ENCODE results near the gene ELL.

ELL gene

DNA sequence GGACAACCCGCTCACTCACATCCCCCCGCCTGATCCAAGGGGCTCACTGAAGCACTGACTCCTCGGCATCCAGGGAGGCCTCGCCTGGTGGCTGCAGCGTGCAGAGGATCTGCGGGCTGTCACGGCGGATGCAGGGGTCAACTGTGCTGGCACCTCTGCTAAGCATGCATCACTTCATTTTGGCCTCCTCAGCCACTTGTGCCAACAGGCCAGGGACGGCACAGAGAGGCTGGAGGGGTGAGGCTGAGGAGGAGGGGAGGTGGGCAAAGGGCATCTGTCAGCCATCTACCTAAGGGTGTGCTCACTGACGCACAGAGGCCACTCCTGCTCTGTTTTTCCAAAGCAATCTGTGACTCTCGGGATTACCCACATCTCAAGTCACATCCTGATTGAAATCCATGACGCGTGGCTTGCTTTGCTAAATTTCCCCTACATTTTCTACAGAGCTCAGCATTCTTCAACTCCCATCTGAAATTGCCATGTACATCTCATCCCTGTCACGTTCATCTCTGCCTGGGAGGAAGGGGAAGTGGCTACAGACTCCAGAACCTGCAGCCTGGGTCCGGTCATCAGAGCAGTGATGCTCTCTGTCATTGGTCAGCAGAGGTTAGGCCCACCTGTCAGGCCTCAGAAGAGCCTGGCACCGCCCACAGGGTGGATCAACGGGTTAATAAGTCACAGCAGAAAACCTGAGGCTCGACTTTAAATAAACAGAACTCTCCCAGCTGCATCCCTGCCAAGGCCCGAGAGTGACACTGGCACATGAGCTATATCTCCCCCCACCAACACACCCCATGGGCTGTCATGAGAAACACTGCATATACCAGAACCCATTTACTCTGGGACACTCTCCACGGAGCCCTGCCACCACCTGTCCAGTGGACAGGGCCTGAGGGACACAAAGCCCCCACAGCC, 17.6 kb downstream of the ELL start:
- no peak for DNase-seq

DNA sequence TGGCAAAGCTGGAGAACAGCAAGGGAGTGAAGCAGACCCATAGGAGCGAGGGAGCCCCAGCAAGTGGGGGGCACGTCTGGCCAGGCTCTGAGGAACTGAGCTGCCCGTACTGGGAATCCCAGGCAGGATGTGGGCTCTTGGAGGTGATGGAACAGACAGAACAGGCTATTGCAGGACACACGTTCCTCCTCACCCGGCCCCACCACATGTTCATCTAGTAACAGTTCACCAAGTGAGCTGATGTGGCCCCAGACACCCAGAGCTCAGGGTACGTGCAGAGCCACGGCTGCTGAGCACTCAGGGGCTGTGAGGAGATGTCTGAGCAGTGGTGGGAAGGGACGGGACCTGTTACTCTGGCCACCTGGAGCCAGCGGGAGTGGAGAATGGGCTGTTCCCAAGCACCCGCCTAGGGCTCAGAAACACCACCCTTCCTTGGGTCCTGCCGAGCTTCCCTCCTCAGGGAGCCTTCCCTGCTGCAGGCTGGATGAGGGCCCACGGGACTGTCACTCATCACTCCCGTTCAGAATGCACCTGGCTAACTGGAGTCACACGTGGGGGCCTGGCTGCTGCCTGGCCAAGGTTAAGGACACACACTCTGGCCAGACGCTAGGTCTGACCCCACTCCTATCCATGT, 18.4 kb downstream of the ELL start:
- no peak for DNase-seq

DNA sequence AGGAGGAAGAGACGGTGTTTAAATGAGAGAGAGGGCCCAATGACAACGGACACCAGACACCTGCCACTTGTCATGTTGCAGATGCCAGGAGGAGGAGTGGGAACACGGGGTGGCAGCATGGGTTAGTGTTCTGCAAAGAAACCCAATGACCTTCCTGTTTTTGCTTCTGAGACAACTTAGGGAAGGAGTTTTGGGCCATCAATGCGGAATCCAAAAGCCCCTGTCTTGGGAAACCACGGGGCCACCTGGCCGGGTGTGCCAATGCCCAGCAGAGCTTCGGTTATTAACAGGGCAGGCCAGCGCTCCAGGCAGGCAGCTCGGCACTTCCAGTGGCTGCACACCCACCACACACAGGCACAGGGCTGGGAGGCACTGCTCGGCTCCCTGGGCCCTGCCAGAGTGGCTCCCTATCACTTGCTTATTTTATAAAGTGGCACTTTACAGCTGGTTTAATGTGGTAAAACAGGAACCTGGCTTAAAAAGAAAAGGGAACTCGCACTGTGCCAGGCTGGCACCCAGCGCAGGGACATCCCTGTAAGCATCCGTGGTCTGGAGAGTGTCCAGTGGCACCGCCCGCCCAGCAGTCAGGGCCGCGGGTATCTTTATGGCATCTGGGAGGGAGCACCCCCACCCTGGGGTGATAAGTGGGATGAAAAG, 19.1 kb downstream of the ELL start:
- no peak for DNase-seq

DNA sequence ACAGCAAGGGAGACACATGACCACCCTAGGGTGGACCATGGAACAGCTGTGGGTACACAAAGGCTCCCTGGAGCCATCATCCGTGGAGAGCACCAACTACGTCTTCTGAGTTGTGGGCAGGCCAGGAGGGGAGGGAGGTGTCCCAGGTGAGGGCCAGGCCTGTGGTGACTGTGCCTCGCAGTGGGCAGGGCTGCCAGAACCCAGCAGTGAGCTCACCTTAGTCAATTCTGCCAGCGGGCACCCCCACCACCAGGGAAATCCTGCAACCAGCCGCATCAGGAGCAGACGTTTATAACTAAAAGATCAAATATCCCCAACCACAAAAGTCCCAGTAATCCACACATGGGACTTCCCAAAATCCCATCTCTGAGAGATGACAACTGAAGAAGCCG, 19.6 kb downstream of the ELL start:
- no peak for DNase-seq

DNA sequence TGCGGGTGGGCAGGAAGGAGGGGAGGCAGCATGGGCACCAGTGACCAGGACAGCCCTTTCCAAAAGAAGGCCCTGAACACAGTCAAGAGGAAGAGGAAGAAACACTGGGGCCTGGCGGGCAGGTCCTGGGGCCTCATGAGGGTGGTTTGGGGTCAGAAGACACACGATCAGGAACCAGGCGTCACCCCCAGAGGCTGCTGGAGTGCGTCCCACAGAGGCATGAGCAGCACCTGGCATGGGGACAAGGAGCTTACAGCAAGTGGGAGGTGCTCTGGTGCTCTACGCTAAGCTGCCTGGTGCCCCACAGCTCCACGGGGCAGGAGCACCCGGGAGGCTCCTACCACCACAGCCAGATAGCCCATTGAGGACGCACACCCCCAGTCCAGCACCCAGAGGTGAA, 20.0 kb downstream of the ELL start:
- DNase-seq = no peak

DNA sequence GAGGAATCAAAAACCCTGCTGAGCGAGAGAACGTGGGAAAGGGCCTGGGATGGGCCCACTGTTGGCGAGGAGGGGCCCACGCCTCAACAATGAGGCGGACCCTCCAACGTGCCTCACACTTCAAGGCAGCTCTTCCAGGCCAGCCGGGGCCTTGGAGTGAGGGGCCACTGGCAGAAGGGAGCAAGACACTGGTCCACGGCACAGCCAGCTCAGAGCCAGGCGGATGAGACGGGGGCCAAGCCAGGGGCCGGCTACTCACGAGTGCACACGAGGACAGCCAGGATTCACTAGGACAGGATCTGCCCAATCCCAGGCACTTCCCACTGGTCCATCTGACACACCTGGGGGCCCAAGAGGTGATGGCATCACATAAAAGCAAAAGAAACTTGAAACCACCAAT, 20.5 kb downstream of the ELL start:
- DNase-seq = no peak

DNA sequence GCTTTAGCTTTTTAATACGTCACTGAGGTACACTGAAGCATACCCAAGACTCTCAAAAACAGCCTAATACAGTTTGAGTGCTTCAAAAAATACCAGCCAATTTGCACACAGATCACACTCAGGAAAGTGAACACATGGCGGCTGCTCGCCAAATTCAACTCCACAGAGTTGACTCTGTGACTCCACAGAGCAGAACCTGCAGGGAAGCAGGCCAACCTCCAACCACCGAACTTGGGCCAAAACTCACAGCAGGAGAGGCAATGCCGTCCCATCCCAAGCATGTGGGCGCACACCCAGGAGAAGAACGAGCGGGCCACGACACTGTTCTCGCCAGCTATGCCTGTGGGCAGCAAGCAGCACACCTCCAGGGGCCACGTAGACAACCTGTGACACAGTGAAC, 21.1 kb downstream of the ELL start:
- no peak for DNase-seq

DNA sequence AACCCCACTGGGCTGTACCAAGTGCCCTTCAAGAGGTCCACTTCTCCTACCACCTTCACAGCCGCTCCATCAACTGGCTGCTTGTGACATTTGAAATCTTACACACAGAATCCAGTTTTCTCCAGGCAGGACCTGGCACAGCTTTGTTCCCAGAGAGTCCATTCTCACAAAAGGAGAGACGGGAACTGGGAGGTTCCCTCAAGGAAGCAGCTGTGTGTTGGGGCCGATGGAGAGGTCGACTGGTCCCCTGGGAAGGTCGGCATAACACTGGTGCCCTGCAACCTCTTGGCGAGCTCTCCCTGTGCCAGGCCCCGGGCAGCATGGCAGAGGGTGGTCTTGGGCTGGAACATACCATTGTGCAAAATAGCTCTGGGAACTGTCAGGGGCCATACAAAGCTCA, 21.5 kb downstream of the ELL start:
- no peak for DNase-seq

DNA sequence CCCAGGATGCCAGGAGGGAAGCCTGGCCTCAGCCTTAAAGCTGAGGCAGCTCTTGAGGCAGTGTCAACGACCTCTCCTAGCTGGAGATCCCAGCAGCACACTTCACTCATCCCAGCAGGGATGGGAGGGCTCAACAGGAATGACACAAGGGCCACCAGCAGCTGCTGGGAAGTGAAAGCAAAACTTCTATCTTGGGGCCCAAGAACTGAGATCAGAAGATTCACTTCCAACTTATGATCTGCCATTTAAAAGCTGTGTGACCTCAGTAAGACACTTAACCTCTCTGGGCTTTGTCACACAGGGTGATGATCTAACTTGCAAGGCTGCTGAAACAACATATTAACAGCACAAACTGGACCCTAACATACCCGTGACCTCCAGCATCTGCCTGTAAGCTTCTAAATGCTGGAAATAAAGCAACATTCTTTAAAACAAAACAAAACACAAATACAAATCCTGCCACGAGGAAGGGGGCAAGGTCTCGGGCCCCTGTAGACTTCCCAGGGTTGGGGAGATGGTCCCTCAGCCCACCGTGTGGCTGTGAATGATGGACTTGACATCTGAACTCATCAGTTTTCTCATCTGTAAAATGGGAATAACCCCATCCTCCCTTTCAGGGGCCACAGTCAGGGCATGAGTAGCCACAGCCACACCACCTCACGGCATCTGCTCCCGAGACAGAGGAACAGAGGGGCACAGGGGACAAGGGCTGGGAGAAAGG, 22.7 kb downstream of the ELL start:
- DNase-seq = no peak

DNA sequence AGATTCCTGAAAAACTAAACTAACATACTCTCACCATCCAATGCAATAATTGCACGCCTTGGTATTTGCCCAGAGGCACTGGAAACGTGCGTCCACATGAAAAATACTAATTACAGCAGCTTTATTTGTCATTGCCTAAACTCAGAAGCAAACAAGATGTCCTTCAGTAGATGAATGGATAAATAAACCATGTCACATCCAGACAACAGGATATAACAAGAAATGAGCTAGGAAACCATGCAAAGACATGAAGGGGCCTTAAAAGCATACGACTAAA, 25.0 kb downstream of the ELL start:
- no peak for DNase-seq

DNA sequence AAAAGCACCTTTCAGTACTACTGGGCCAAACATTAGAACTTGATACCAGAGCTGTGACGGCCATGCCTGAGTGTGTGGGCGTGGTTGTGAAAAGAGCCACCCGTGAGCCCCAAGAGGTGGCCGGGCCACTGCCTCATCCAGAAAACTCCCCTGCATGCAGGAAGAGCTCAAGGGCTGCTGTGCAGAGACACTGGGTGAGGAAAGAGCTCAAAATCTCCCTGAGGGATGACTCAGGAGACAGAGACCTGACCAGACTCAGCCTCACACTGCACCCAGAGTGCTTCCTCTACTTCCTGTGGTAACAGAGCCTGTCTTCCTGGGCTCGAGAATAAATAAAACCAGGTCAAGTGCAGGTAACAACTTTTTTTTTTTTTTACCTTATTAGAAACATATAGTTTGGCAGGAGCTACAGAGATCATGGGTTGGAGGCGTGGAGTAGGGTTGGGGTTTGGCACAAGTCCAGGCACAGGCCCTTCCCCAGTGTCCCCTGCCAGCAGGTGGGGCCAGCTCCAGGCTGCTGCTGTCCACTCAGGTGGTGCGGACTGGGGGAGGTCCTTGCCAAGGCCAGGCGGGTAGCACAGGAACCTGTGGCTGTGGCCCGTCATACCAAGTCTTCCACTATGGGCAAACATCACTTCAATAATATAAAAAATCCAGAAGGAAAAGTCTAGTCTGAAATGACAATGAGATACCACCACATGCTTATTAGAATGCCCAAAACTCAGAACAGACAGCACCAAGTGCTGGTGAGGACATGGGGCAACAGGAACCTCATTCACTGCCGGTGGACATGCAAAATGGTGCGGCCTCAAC, 25.5 kb downstream of the ELL start:
- peak; percentile 83 for DNase-seq

DNA sequence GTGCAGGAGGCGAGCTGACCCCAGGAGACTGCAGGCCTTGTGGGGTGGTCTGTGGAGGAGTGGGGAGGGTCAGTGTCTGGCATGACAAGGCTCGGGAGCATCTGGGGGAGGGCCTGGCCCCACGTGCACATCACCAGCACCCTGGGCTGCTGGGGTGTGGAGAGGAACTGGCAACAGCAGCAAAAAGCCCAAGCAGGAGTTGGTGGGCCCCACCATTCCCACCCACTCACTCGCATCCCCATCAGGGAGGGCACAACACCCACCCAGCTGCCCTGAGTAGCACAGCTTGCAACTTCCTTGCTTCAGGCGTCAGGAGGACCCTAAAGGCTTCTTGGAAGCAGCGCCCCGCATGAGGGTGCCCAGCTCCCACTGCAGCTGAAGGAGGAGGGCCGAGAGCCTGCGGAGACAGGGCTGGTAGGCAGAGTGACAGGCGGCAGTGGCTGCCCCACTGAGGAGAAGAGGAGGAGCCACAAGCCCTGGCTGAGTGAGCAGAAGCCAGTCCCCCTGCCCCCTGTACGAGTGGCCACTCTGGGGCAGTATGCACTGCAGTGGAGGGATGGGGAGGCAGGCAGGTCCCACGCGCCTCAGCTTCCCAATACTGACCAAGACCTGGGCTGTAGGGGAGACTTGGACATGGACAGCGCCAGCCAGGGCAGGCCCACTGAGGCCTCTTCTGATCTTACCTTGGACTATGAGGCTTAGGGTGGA, 26.5 kb downstream of the ELL start:
- DNase-seq = no peak

DNA sequence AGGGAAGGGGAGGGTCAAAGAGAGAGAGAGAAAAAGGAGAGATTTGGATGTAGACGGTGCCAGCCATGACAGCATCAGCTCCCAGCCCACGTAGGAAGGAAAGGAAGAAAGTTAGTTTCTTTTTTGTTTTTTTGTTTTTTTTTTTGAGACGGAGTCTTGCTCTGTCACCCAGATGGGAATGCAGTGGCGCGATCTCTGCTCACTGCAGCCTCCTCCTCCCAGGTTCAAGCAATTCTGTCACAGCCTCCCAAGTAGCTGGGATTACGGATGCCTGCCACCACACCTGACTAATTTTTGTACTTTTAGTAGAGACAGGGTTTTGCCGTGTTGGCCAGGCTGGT, 27.6 kb downstream of the ELL start:
- no peak for DNase-seq

DNA sequence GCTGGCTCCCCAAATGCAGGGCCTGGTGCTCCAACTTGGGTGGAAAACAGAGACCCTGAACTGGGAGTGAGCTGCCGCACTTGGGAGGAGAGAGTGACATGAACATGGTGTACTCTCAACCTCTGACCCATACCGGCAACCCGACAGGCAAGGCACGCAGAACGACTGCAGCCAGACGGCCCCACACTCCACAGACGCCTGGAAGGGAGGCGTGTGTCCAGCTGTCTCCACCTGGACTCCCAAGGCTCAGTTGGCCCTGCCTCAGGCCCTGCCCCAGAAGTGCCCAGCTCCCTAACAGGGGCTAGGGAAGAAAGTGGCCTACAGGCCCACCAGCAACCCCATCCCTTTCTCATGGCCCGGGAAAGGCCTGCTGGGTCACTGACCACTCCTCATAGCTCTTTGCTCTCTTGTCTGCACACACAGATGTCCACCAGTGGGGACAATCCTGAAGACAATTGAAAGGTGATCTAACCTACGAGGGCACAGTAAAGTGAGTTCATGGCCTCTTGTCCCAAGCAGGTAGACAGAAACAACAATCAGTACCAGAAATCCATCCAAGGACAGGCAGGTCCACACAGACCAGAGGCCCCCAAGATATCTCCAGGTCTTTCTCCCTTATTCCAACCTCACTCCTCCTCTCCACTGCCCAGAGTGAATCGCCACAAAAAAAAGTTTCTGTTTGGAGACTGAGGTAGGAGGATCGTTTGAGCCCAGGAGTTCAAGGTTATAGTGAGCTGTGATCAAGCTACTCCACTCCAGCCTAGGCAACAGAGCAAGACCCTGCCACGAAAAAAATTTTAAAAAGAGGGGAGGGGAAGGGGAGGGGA, 28.2 kb downstream of the ELL start:
- DNase-seq = no peak

DNA sequence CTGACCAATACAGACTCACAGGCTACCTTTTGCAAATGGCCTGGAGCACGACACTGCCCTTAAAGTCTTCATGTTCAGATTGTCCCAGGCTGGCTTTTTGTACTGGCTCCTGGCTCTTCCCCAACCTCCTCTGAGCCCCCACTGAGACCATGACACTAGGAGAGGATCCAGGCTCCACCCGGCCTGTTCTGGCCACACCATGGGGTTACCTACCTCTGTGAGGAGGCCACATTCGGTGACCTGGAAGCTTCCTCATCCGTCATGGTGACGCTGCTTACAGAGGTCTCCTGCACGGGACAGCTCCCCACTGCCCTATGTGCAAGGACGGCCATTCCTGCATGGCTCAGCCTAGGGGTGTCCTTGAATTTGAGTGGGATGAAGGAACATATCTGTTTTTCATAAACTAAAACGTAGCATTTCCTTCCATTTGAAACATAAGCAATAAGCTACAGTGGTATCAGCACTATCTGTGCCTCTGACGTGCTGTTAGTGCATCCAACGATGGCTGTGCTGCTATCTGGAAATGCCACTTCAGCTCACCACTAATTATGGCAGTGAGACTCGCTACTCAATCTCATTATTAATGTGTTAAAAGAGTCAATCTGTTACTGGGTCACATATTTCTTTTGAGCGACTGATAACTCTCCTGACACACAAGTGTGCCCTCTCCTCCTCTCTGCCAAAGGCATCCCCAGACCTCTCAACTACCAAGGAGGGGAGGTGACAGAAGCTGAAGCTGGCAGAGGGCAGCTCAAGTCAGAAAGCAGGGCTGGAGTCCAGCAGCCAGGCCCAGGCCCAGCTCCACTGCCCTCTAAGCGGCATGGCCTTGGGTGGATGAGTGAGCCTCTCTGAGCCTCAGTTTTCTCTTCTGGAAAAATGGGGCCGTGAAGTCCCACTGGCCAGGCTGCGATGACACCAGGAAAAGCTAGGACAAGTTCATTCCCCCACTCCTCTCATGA, 29.6 kb downstream of the ELL start:
- DNase-seq = no peak

DNA sequence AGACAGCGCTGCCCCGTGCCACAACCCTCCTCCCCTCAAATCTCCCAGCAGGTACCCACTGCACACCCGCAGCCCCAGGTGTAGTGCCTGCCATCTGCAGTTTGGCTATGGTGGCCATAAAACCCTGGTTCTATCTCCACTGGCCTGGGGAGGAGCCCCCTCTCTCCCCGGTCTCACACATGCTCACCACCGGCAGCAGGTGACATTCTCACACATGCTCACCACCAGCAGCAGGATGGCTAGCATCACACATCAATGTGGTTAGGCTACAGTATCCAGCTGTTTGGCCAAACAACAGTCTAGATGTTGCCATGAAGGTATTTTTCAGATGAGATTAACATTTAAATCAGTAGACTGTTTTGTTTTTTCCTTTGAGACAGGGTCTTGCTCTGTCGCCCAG, 31.1 kb downstream of the ELL start:
- DNase-seq = no peak

DNA sequence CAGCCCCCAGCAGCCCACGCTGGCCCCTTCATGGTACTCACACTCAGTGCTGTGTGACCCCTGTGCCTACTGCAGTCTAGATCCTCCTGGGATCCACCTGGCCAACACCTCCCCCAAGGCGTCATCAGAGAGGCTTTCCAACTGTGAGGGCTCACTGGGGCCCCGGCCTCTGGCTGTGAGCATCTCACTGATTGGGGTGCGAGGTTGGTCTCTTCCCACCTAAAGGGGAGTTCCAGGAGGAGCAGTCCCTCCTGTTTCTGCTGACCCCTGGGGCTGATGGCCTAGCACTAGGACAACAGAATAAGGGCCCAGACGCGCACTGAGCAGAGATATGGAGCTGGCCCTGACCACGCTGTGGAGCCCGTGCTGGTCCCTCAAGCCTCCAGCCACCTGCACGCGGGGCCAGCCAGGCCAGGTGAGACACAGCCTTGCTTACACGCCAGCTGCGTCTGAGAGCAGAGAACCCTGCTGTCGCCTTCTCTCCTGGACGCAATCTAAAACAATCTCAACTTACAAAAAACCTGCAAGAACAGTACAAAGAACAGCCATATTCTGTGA, 32.2 kb downstream of the ELL start:
- DNase-seq = no peak

DNA sequence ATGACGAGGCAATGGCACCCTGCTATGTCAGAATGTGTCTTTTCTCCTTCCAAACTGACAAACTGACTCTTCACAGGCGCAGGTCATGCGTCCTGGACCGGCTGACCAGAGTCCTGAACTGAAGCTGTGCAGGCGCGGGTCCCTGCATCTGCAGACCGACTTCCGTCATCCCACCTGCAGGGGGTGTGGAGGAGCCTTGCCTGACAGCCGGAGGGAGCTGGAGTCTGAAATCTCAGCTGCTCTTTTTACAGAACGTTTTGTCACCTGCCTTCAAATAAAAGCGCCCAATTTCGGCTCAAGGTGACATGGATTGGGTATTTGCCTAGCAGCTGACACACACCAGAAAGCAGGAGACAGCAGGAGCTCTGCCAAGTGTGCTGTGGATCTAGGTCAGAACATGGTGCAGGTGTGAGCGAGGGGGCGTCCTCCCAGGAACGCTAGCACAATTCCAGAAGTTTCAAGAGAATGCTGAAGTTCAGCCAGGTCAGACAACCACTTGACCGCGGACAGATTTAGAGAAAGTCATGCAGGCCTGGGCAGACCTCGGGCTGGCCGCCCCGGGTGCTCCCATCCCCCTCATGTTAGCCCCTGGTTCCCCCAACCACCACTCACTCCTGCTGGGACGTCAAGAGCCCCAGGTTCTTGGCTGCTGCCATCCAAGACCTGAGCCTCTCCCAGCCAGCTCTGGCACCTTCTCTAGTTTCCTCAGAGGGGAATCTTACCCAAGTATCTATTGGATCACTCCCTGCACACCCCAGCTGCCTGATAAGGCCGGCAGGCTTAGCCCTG, 32.8 kb downstream of the ELL start:
- DNase-seq = peak; percentile 21

DNA sequence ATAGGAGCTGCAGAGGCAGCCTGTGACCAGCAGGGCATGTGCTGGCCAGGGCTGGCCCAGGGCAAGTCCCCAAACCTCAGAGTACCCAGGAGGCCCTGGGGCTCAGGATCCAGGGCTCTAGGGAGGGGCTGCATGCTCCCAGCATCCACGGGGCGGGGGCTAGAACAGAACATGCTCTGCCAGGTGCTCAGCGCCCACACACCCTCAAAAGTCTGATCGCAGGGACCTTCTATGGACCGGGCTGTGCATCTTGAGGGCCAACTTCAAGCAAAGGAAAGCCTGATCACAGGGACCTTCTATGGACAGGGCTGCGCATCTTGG, 33.5 kb downstream of the ELL start:
- no peak for DNase-seq

Measured in RPMI8226 (cell line).